Measurements from ENCODE around the gene PTH2R. TPM values are rescaled to one million over a fixed set of nuclear protein-coding genes. Genes with fewer than 3 reads are reported as not detected.

Gene PTH2R, protein sequence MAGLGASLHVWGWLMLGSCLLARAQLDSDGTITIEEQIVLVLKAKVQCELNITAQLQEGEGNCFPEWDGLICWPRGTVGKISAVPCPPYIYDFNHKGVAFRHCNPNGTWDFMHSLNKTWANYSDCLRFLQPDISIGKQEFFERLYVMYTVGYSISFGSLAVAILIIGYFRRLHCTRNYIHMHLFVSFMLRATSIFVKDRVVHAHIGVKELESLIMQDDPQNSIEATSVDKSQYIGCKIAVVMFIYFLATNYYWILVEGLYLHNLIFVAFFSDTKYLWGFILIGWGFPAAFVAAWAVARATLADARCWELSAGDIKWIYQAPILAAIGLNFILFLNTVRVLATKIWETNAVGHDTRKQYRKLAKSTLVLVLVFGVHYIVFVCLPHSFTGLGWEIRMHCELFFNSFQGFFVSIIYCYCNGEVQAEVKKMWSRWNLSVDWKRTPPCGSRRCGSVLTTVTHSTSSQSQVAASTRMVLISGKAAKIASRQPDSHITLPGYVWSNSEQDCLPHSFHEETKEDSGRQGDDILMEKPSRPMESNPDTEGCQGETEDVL
- total RNA-seq (2022) (0.32 and 1.3 TPM in 2 replicates), Bru-seq, nascent RNA (percentile 22 among the genes with signal in this experiment), BruChase-seq, experiment 1, labeled RNA remaining after a 2-hour chase (percentile 22 among the genes with signal in this experiment), BruChase-seq, experiment 2, labeled RNA remaining after a 6-hour chase (percentile 17 among the genes with signal in this experiment)
- long read RNA-seq, partial matches to known transcripts: 1 of 3 reads
- long read RNA-seq, other reads (novel, unspliced or antisense): 2 of 3 reads

DNA sequence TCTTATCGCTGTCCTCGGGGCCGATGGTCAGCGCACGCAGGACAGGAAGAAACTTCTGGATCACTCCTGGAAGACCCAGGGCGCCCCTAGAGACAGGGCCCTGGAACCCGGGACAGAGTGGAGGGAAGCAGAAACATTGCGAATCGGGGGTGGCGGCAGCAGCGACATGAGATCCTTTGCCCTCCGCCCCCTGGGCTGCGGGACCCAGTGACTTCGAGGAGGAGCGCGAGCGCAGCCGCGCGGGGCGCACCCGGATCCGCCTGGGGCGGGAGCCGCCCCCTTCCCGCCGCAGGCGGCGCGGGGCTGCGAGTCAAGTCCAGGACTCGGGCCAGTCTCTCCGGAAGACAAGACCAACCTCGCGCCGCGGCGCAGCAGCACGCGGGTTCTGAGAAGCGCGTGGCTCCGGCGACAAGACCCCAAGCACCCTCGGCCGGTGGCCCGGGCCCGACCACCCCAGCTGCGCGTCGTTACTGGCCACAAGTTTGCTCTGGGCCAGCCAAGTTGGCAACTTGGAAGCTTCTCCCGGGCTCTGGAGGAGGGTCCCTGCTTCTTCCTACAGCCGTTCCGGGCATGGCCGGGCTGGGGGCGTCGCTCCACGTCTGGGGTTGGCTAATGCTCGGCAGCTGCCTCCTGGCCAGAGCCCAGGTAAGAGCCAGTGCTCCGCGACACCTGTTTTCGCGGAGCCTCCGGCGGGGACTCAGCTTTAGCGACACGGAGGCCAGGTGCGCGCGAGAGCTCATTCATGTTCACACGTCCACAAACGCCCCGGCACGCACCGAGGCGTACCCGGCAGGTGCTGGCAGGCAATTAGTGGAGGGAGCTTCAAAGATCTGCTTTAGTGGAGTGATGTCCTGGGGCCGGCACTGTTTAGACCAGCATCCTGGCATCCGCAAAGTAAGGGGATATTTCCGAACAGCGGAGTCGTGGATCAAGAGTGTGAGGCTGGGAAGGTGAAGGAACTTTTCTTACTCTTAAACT, at the start of gene PTH2R:
Gene PTH2R, plus strand, starts transcription at position 319 of the 978 bp plus-strand sequence. Its CDS starts 252 bp downstream, at position 571.
- no peak within 1 kb of the TSS for H3K27ac Mint-ChIP-seq (ENCODE audit: unreplicated experiment)
- H3K27me3 Mint-ChIP-seq (ENCODE audit: insufficient read depth, unreplicated experiment): peaks cover 6% of the 10 kb centered on the region
- intact Hi-C loops (cut with micrococcal nuclease; ENCODE audit: unreplicated experiment): no loop called here
- no peak within 1 kb of the TSS for H3K4me3 Mint-ChIP-seq (ENCODE audit: unreplicated experiment)
- no peaks in the 10 kb centered on the region for H3K36me3 Mint-ChIP-seq (ENCODE audit: insufficient read depth, unreplicated experiment)
- Histone ChIP-seq H3K4me3 (ENCODE audit: low read depth, low read length) (no peak within 1 kb of the TSS), H3K36me3 (ENCODE audit: control insufficient read depth, insufficient read depth, low read length) (no peaks in the 10 kb centered on the region), H3K4me1 (no peaks in the 10 kb centered on the region), H3K27me3 (replicated peaks; ENCODE audit: control insufficient read depth, insufficient read depth, low read length) (no peaks in the 10 kb centered on the region), H3K9me3 (no peaks in the 10 kb centered on the region)
- ChIA-PET POLR2A (no interaction called here), CTCF (interaction anchor here (0.6 to 1.6 kb wide), 3 partner anchors 14 to 1017 kb away, joined by 3 read pairs; partner anchors contain the start of gene MAP2)
- TF ChIP-seq, protein P1, sequence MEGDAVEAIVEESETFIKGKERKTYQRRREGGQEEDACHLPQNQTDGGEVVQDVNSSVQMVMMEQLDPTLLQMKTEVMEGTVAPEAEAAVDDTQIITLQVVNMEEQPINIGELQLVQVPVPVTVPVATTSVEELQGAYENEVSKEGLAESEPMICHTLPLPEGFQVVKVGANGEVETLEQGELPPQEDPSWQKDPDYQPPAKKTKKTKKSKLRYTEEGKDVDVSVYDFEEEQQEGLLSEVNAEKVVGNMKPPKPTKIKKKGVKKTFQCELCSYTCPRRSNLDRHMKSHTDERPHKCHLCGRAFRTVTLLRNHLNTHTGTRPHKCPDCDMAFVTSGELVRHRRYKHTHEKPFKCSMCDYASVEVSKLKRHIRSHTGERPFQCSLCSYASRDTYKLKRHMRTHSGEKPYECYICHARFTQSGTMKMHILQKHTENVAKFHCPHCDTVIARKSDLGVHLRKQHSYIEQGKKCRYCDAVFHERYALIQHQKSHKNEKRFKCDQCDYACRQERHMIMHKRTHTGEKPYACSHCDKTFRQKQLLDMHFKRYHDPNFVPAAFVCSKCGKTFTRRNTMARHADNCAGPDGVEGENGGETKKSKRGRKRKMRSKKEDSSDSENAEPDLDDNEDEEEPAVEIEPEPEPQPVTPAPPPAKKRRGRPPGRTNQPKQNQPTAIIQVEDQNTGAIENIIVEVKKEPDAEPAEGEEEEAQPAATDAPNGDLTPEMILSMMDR (IDR thresholded peaks at IDR 0.05; ENCODE audit: insufficient read depth in 1 of 2, low read depth in 1 of 2, low read length in 1 of 2, severe bottlenecking in 1 of 2, unreplicated experiment in 1 of 2): no peak
- no TSS peak for BruUV-seq (replicated peaks)
- H3K4me1 Mint-ChIP-seq (ENCODE audit: low read depth, unreplicated experiment): no peaks in the 10 kb centered on the region
- no peaks in the 10 kb centered on the region for H3K9me3 Mint-ChIP-seq (ENCODE audit: unreplicated experiment)
- no peak for DNase-seq

DNA sequence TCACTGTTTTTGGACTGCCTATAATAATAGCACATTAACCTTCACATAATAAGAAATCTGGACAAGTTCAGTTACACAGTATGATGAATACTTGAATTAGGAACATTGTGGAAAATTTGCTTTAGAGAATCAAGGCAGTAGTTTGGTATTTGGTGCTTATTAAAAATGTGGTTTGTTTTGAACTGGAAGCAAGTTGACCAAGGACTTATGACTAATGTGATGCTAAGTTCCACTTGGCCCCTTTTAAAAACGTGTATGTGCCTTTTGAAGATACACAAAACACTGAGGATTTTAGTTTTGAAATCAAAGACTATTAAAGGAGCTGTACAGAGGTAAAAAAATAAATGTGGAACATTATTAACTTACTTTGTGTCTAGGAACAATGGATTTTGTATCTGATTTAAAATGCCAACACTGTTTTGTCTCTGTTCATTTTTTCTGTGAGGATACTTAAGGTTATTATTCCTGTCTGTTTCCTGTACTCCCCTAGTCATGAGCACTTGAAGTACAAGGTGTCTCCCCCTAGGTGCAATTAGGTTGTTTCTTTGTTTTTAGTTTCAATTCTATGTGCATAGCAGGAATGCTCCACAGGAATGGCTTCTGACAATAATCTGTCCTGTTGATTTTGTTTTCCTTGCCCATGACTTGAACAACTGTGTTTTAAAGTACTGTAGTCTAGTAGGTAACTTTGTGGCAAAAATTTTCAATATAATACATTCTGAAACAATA, 49.6 kb upstream of the PTH2R start:
- intact Hi-C loops (cut with micrococcal nuclease; ENCODE audit: unreplicated experiment): no loop called here
- Histone ChIP-seq H3K36me3 (ENCODE audit: control insufficient read depth, insufficient read depth, low read length) (no peaks in the 10 kb centered on the region), H3K4me3 (ENCODE audit: low read depth, low read length) (no peak overlapping the region), H3K4me1 (no peaks in the 10 kb centered on the region), H3K27me3 (replicated peaks; ENCODE audit: control insufficient read depth, insufficient read depth, low read length) (no peaks in the 10 kb centered on the region), H3K9me3 (no peaks in the 10 kb centered on the region)
- POLR2A ChIA-PET: no interaction called here
- H3K9me3 Mint-ChIP-seq (ENCODE audit: unreplicated experiment): no peaks in the 10 kb centered on the region
- DNase-seq: no peak
- no peak overlapping the region for H3K27ac Mint-ChIP-seq (ENCODE audit: unreplicated experiment)
- TF ChIP-seq, protein P1 (IDR thresholded peaks at IDR 0.05; ENCODE audit: insufficient read depth in 1 of 2, low read depth in 1 of 2, low read length in 1 of 2, severe bottlenecking in 1 of 2, unreplicated experiment in 1 of 2): no peak
- BruUV-seq (replicated peaks): no TSS peak
- no peaks in the 10 kb centered on the region for H3K27me3 Mint-ChIP-seq (ENCODE audit: insufficient read depth, unreplicated experiment)
- H3K4me1 Mint-ChIP-seq (ENCODE audit: low read depth, unreplicated experiment): no peaks in the 10 kb centered on the region
- H3K36me3 Mint-ChIP-seq (ENCODE audit: insufficient read depth, unreplicated experiment): peaks cover 52% of the 10 kb centered on the region
- H3K4me3 Mint-ChIP-seq (ENCODE audit: unreplicated experiment): no peak overlapping the region
- CTCF ChIA-PET: no interaction called here

Measured in Caco-2 (cell line).